K562 (cell line): ENCODE measurements around the gene KLK15. TPM values are rescaled to one million over a fixed set of nuclear protein-coding genes. Genes with fewer than 3 reads are reported as not detected.

Source experiments
- ATAC-seq: fragments of 200-7000 bp; cut with Tn5 transposase; 3 replicates; pipeline ENCODE4 v1.9.1; 2020; ENCODE audit warnings: moderate library complexity
- BruUV-seq: library from RNA; stranded (reverse); fragments of 400-500 nt; replicated peaks from 2 replicates; lab custom pipeline; 2021; lab: Mats Ljungman, UMichigan
- CTCF ChIA-PET: fragments of 300-600 bp; formaldehyde crosslinking; extraction: SDS; loops from one replicate; lab custom pipeline; 2021; ENCODE audit warnings: low intra/inter-chr PET ratio; lab: Yijun Ruan, JAX
- POLR2A ChIA-PET: fragments of 300-600, 350-650 bp; sonication (Branson Sonifier 250); formaldehyde crosslinking; extraction: SDS; loops from one replicate; lab custom pipeline; 2021; ENCODE audit warnings: antibody characterized with exemption, inconsistent platforms; lab: Yijun Ruan, JAX
- DNase-seq, 4 experiments: peaks; one replicate each; pipeline versions ENCODE4 v3.0.0 to v3.0.0-alpha.2; 2011 to 2018; ENCODE audit warnings: low spot score in 3 of 4, mixed read lengths in 3 of 4; ENCODE audit errors: extremely low read depth in 1 of 4
- FAIRE-seq: peaks from 2 replicates; lab custom pipeline; 2011; peaks lifted over from hg19 to GRCh38; lab: Jason Lieb, UNC
- H2AFZ ChIP-seq: 2 replicates; pipeline ENCODE4 v1.6.0; 2011; ENCODE audit warnings: low read depth, low read length, control low read depth, inconsistent platforms
- H3K27ac ChIP-seq: fragments of 200-600 bp; 3 replicates; pipeline ENCODE4 v1.8.0; 2011; ENCODE audit warnings: low read depth, mild to moderate bottlenecking, control low read depth, inconsistent platforms, low read length, moderate library complexity, mixed read lengths; ENCODE audit errors: extremely low read depth
- H3K27me3 ChIP-seq, 2 experiments: fragments of 300-600 bp in 1 of 2; 2 replicates in 1 of 2; 3 replicates in 1 of 2; pipeline versions ENCODE4 v1.6.0 to v1.8.0; 2011; ENCODE audit warnings: inconsistent platforms in 2 of 2, low read length in 2 of 2, mild to moderate bottlenecking in 1 of 2, mixed read lengths in 1 of 2, moderate library complexity in 1 of 2; ENCODE audit not compliant: control insufficient read depth in 2 of 2, insufficient read depth in 2 of 2
- H3K36me3 ChIP-seq: fragments of 300-600 bp; 3 replicates; pipeline ENCODE4 v1.8.0; 2011; ENCODE audit warnings: mild to moderate bottlenecking, low read length, inconsistent platforms; ENCODE audit not compliant: control insufficient read depth, insufficient read depth
- H3K4me1 ChIP-seq, 2 experiments: fragments of 200-600 bp in 1 of 2; replicated peaks in 1 of 2; 2 replicates in 1 of 2; 3 replicates in 1 of 2; pipeline versions ENCODE4 v1.5.1 to v1.8.0; 2011; ENCODE audit warnings: inconsistent platforms in 2 of 2, low read length in 2 of 2, mild to moderate bottlenecking in 1 of 2, mixed read lengths in 1 of 2, moderate library complexity in 1 of 2; ENCODE audit not compliant: control insufficient read depth in 2 of 2, insufficient read depth in 2 of 2
- H3K4me2 ChIP-seq: 2 replicates; pipeline ENCODE4 v1.6.1; 2011; ENCODE audit warnings: low read length, control low read depth, inconsistent platforms, mixed read lengths; ENCODE audit not compliant: insufficient read depth
- H3K4me3 ChIP-seq: fragments of 200-600 bp; sonication (generic), shearing (Covaris generic); 2 replicates; pipeline ENCODE4 v1.5.1; 2016; ENCODE audit warnings: control low read depth, inconsistent platforms
- H3K79me2 ChIP-seq: fragments of 200-600 bp; 3 replicates; pipeline ENCODE4 v1.8.0; 2011; ENCODE audit warnings: low read length, inconsistent platforms; ENCODE audit not compliant: control insufficient read depth, insufficient read depth
- H3K9ac ChIP-seq, 2 experiments: 2 replicates each; pipeline versions ENCODE4 v1.6.0 to v1.6.1; 2011; ENCODE audit warnings: low read depth in 2 of 2, low read length in 2 of 2, control low read depth in 1 of 2, inconsistent platforms in 1 of 2, mild to moderate bottlenecking in 1 of 2, mixed read lengths in 1 of 2; ENCODE audit not compliant: insufficient read depth in 1 of 2
- H3K9me1 ChIP-seq: one replicate; pipeline ENCODE4 v1.6.0; 2011; ENCODE audit warnings: inconsistent platforms, mild to moderate bottlenecking, low read length, moderate library complexity; ENCODE audit not compliant: control insufficient read depth, insufficient read depth
- H3K9me3 ChIP-seq: replicated peaks from 2 replicates; pipeline ENCODE4 v1.5.1; 2011; ENCODE audit warnings: low read depth, low read length, inconsistent platforms; ENCODE audit not compliant: control insufficient read depth, insufficient read depth
- H4K20me1 ChIP-seq: replicated peaks from 2 replicates; pipeline ENCODE4 v1.6.1; 2011; ENCODE audit warnings: low read length, inconsistent platforms, mixed read lengths; ENCODE audit not compliant: control insufficient read depth, insufficient read depth
- GABPA ChIP-seq: fragments of 200-800 bp; sonication (Bioruptor generic); conservative IDR thresholded peaks from 2 replicates; pipeline ENCODE4 v1.6.1; 2016; ENCODE audit warnings: low read depth, missing genetic modification characterization, missing compliant biosample characterization
- GABPB1 ChIP-seq: sonication (generic); formaldehyde crosslinking; IDR thresholded peaks from 2 replicates; pipeline ENCODE4 v1.8.0; 2022; ENCODE audit warnings: mild to moderate bottlenecking, missing genetic modification reagents
- KLF6 ChIP-seq: fragments of 250-450 bp; sonication (Bioruptor Pico); IDR thresholded peaks from 2 replicates; pipeline ENCODE4 v1.4.0; 2020; ENCODE audit warnings: mild to moderate bottlenecking, moderate library complexity, borderline replicate concordance
- MCM7 ChIP-seq, 2 experiments: fragments of 450-650 bp; IDR thresholded peaks; 2 replicates each; pipeline ENCODE4 v1.6.1; 2016 to 2018
- NFE2L1 ChIP-seq: fragments of 450-650 bp; IDR thresholded peaks from 2 replicates; pipeline ENCODE4 v1.6.1; 2016; ENCODE audit warnings: missing genetic modification characterization, low read depth, mild to moderate bottlenecking, missing compliant biosample characterization, moderate library complexity, borderline replicate concordance
- RB1 ChIP-seq: fragments of 450-650 bp; IDR thresholded peaks from 2 replicates; pipeline ENCODE4 v1.6.1; 2017; ENCODE audit warnings: low read depth, mild to moderate bottlenecking
- SOX6 ChIP-seq: fragments of 450-650 bp; IDR thresholded peaks from 2 replicates; pipeline ENCODE4 v1.6.1; 2014; ENCODE audit warnings: mild to moderate bottlenecking
- ZKSCAN3 ChIP-seq: fragments of 250-450 bp; sonication (Bioruptor Pico); IDR thresholded peaks from 2 replicates; pipeline ENCODE4 v1.4.0; 2020
- WGBS: fragments of 100-300 bp; shearing (Covaris generic); methylation state at CpG from one replicate; pipeline ENCODE4 v1.1.6; 2016; ENCODE audit warnings: low coverage, mixed read lengths; ENCODE audit not compliant: insufficient coverage; ENCODE audit errors: missing lambda C conversion rate; 5-methylcytosine and 5-hydroxymethylcytosine counted together
- in situ Hi-C: fragments of 300-500 bp; cut with MboI; formaldehyde crosslinking; loops from 4 replicates; pipeline ENCODE4 v1.15.0; 2018; ENCODE audit warnings: inconsistent platforms, mixed read lengths
- intact Hi-C: fragments of 100-400 bp; cut with micrococcal nuclease; formaldehyde crosslinking; loops from 2 replicates; pipeline ENCODE4 v1.14.2; 2022
- polyA plus RNA-seq, 8 experiments: library from polyadenylated mRNA; depleted of rRNA in 4 of 8; stranded (reverse) in 5 of 8; unstranded in 3 of 8; fragments of >200 nt; fragmentation: Nextera tagmentation in 2 of 8; fragmentation: Illumina TruSeq in 1 of 8; extraction: Ambion mirVana in 2 of 8; extraction: Trizol in 1 of 8; gene quantifications; 2 replicates each; pipeline versions ENCODE4 v1.2.1 to v1.2.3, GENCODE V29; 2011 to 2014; ENCODE audit warnings: inconsistent platforms in 1 of 8, missing spikeins in 1 of 8
- total RNA-seq, 7 experiments: library from RNA; depleted of rRNA in 6 of 7; stranded (reverse); fragments of >200 nt in 6 of 7; fragmentation: Illumina TruSeq in 2 of 7; extraction: Trizol in 2 of 7; gene quantifications; 2 replicates each; pipeline versions ENCODE4 v1.2.1 to v1.2.3, GENCODE V29; 2011 to 2021; ENCODE audit warnings: low replicate concordance in 1 of 7
- TF ChIP-seq, protein P1 (sequence below): sonication (generic); formaldehyde crosslinking; IDR thresholded peaks from 2 replicates; pipeline ENCODE4 v1.5.0; 2020; ENCODE audit warnings: missing genetic modification reagents
- TF ChIP-seq, protein P2 (sequence below): IDR thresholded peaks from 2 replicates; pipeline ENCODE4 v1.6.1; 2016; ENCODE audit warnings: missing genetic modification characterization, missing compliant biosample characterization
- TF ChIP-seq, protein P3 (sequence below): sonication (generic); formaldehyde crosslinking; IDR thresholded peaks from 2 replicates; pipeline ENCODE4 v1.8.1; 2022; ENCODE audit warnings: missing genetic modification reagents
- TF ChIP-seq, protein P4 (sequence below): fragments of 450-650 bp; IDR thresholded peaks from 2 replicates; pipeline ENCODE4 v1.6.1; 2016; ENCODE audit warnings: mild to moderate bottlenecking

Gene KLK15
- total and polyA plus RNA-seq, 9 of the 15 experiments (the other 6 are each of a cell fraction or from before 2014, with no cell fraction given) = not detected

DNA sequence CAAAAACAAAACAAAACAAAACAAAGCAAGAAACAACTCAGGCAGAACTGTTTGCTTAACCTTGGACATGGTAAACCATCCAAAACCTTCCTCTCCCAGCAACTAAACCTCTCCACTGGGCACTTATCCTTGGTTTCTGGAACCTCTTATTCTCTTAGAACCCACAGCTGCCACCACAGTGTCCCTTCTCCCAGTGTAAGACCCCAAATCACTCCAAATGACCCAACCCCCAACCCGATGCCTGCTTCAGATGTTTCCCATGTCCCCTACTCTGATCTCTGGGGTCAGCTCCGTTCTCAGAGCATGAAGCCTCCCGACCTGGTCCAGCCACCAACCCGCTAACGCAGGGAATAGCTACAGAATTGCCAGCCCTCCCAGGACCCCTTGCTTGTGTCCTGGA is 40.8 kb upstream of the KLK15 start:
- peaks cover 13 to 25% of the 10 kb centered on the region in 2 experiments for H3K4me1 ChIP-seq
- ChIA-PET POLR2A (interaction anchor here (0.5 to 3.4 kb wide), 5 partner anchors 14 to 597 kb away, joined by 3 to 12 read pairs (median 3); no protein-coding TSS in a partner anchor), CTCF (interaction anchor here (0.5 kb wide), 1 partner anchor 37 kb away, joined by 3 read pairs; the partner anchor contains the start of gene KLK4)
- BruUV-seq = no TSS peak
- H4K20me1 ChIP-seq = no peaks in the 10 kb centered on the region
- ATAC-seq (no peak), FAIRE-seq (no peak), DNase-seq (no peak)
- H3K36me3 ChIP-seq = no peaks in the 10 kb centered on the region
- TF ChIP-seq, protein P1, sequence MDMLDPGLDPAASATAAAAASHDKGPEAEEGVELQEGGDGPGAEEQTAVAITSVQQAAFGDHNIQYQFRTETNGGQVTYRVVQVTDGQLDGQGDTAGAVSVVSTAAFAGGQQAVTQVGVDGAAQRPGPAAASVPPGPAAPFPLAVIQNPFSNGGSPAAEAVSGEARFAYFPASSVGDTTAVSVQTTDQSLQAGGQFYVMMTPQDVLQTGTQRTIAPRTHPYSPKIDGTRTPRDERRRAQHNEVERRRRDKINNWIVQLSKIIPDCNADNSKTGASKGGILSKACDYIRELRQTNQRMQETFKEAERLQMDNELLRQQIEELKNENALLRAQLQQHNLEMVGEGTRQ (CRISPR knock-in tag) = no peak
- no peak for TF ChIP-seq GABPB1 (CRISPR knock-in tag)
- no peak for TF ChIP-seq GABPA (tag)
- TF ChIP-seq ZKSCAN3 (CRISPR knock-in tag) = no peak
- TF ChIP-seq, protein P2, sequence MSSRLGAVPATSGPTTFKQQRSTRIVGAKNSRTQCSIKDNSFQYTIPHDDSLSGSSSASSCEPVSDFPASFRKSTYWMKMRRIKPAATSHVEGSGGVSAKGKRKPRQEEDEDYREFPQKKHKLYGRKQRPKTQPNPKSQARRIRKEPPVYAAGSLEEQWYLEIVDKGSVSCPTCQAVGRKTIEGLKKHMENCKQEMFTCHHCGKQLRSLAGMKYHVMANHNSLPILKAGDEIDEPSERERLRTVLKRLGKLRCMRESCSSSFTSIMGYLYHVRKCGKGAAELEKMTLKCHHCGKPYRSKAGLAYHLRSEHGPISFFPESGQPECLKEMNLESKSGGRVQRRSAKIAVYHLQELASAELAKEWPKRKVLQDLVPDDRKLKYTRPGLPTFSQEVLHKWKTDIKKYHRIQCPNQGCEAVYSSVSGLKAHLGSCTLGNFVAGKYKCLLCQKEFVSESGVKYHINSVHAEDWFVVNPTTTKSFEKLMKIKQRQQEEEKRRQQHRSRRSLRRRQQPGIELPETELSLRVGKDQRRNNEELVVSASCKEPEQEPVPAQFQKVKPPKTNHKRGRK (tag) = no peak
- TF ChIP-seq MCM7 (IDR thresholded peaks at IDR 0.05) = no peak
- TF ChIP-seq, protein P3, sequence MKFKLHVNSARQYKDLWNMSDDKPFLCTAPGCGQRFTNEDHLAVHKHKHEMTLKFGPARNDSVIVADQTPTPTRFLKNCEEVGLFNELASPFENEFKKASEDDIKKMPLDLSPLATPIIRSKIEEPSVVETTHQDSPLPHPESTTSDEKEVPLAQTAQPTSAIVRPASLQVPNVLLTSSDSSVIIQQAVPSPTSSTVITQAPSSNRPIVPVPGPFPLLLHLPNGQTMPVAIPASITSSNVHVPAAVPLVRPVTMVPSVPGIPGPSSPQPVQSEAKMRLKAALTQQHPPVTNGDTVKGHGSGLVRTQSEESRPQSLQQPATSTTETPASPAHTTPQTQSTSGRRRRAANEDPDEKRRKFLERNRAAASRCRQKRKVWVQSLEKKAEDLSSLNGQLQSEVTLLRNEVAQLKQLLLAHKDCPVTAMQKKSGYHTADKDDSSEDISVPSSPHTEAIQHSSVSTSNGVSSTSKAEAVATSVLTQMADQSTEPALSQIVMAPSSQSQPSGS = no peak
- TF ChIP-seq NFE2L1 (tag) = no peak
- TF ChIP-seq RB1 = no peak
- no peak for TF ChIP-seq SOX6
- TF ChIP-seq, protein P4, sequence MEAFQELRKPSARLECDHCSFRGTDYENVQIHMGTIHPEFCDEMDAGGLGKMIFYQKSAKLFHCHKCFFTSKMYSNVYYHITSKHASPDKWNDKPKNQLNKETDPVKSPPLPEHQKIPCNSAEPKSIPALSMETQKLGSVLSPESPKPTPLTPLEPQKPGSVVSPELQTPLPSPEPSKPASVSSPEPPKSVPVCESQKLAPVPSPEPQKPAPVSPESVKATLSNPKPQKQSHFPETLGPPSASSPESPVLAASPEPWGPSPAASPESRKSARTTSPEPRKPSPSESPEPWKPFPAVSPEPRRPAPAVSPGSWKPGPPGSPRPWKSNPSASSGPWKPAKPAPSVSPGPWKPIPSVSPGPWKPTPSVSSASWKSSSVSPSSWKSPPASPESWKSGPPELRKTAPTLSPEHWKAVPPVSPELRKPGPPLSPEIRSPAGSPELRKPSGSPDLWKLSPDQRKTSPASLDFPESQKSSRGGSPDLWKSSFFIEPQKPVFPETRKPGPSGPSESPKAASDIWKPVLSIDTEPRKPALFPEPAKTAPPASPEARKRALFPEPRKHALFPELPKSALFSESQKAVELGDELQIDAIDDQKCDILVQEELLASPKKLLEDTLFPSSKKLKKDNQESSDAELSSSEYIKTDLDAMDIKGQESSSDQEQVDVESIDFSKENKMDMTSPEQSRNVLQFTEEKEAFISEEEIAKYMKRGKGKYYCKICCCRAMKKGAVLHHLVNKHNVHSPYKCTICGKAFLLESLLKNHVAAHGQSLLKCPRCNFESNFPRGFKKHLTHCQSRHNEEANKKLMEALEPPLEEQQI = no peak
- TF ChIP-seq KLF6 (CRISPR knock-in tag) = no peak
- H3K27ac ChIP-seq = no peak overlapping the region
- intact Hi-C loops = loop anchor here (5.0 kb wide), 1 partner anchor 48 kb away; no protein-coding TSS in a partner anchor
- H3K79me2 ChIP-seq = no peaks in the 10 kb centered on the region
- H3K9ac ChIP-seq = no peak overlapping the region
- in situ Hi-C loops = loop anchor here (5.0 kb wide), 1 partner anchor 82 kb away; the partner anchor contains the start of gene ACP4
- H3K9me1 ChIP-seq = no peaks in the 10 kb centered on the region
- H3K4me3 ChIP-seq = no peak overlapping the region
- 0 out of 2 replicates have a peak, but pooled peaks cover 4% of the 10 kb centered on the region for H3K9me3 ChIP-seq
- 3% methylated on average over 5 of the region's 5 CpGs for WGBS
- H3K4me2 ChIP-seq = no peak overlapping the region
- no peak overlapping the region for H2AFZ ChIP-seq
- H3K27me3 ChIP-seq = peaks cover 15 to 47% of the 10 kb centered on the region in 2 experiments; a peak in 4 of 5 replicates
